Measurements from ENCODE around the gene CLDND2. TPM values are rescaled to one million over a fixed set of nuclear protein-coding genes. Genes with fewer than 3 reads are reported as not detected.
"Not testable (repeated sequence)": the region's sequence is repeated elsewhere in the genome, so short reads cannot be mapped to it uniquely, and the experiment has no call there.

Gene CLDND2
- total and polyA plus RNA-seq, 2 donors (not counting 1 experiment from before 2014, with no cell fraction given) = not detected

- Histone ChIP-seq H3K9ac (ENCODE audit: insufficient read depth, low read length) (no peak overlapping the region), H3K9me3 (ENCODE audit: control insufficient read depth, insufficient read depth, low read depth, low read length) (no peaks in the 10 kb centered on the region), H3K4me3 (replicated peaks in 1 of 4; ENCODE audit: control extremely low read depth in 1 of 4, insufficient read depth in 1 of 4, low read depth in 3 of 4, low read length in 4 of 4) (no peak overlapping the region), H3K36me3 (ENCODE audit: control insufficient read depth, insufficient read depth, low read length) (no peaks in the 10 kb centered on the region), H3K27me3 (ENCODE audit: control insufficient read depth, insufficient read depth, low read length) (no peaks in the 10 kb centered on the region), H3K4me2 (ENCODE audit: extremely low read depth, insufficient read depth, low read length) (no peak overlapping the region), H3K4me1 (ENCODE audit: control insufficient read depth, extremely low read depth, insufficient read depth, low read length) (no peaks in the 10 kb centered on the region), H2AFZ (ENCODE audit: low read length) (no peak overlapping the region), H3K79me2 (ENCODE audit: control insufficient read depth, insufficient read depth, low read length) (no peaks in the 10 kb centered on the region), H3K27ac (ENCODE audit: insufficient read depth, low read length) (no peak overlapping the region), H4K20me1 (ENCODE audit: control insufficient read depth, extremely low read depth, insufficient read depth, low read length) (no peaks in the 10 kb centered on the region)
- no peak for DNase-seq (ENCODE audit: low read depth in 2 of 2)
- TF ChIP-seq CTCF (conservative IDR thresholded peaks at IDR 0.05 in 1 of 2, IDR thresholded peaks at IDR 0.05 in 1 of 2; ENCODE audit: low read depth in 1 of 2, low read length in 2 of 2) (no peak), EZH2 (IDR thresholded peaks at IDR 0.05; ENCODE audit: low read length, missing control alignments) (no peak)
Observed at GRCh38 chr19:51402117-51402516, 33.3 kb upstream of the CLDND2 start.

GRCh38 chr19:51399936-51400335 is 31.1 kb upstream of the CLDND2 start:
- not testable (repeated sequence) for H3K4me3 ChIP-seq (replicated peaks in 1 of 4; ENCODE audit: control extremely low read depth in 1 of 4, insufficient read depth in 1 of 4, low read depth in 3 of 4, low read length in 4 of 4); DNase-seq (ENCODE audit: low read depth in 2 of 2); H3K27ac ChIP-seq (ENCODE audit: insufficient read depth, low read length); H4K20me1 ChIP-seq (ENCODE audit: control insufficient read depth, extremely low read depth, insufficient read depth, low read length); H3K36me3 ChIP-seq (ENCODE audit: control insufficient read depth, insufficient read depth, low read length); H3K4me2 ChIP-seq (ENCODE audit: extremely low read depth, insufficient read depth, low read length); H3K9ac ChIP-seq (ENCODE audit: insufficient read depth, low read length); H3K27me3 ChIP-seq (ENCODE audit: control insufficient read depth, insufficient read depth, low read length); H2AFZ ChIP-seq (ENCODE audit: low read length); H3K79me2 ChIP-seq (ENCODE audit: control insufficient read depth, insufficient read depth, low read length); H3K4me1 ChIP-seq (ENCODE audit: control insufficient read depth, extremely low read depth, insufficient read depth, low read length); H3K9me3 ChIP-seq (ENCODE audit: control insufficient read depth, insufficient read depth, low read depth, low read length)

- H3K9me3 ChIP-seq (ENCODE audit: control insufficient read depth, insufficient read depth, low read depth, low read length) = no peaks in the 10 kb centered on the region
- no peak for DNase-seq (ENCODE audit: low read depth in 2 of 2)
- TF ChIP-seq CTCF (conservative IDR thresholded peaks at IDR 0.05 in 1 of 2, IDR thresholded peaks at IDR 0.05 in 1 of 2; ENCODE audit: low read depth in 1 of 2, low read length in 2 of 2) (no peak), EZH2 (IDR thresholded peaks at IDR 0.05; ENCODE audit: low read length, missing control alignments) (no peak)
Observed at GRCh38 chr19:51399231-51399630, 30.4 kb upstream of the CLDND2 start.

More at GRCh38 chr19:51399231-51399630, 30.4 kb upstream of the CLDND2 start:
- Histone ChIP-seq H3K36me3 (ENCODE audit: control insufficient read depth, insufficient read depth, low read length) (no peaks in the 10 kb centered on the region), H3K27me3 (ENCODE audit: control insufficient read depth, insufficient read depth, low read length) (no peaks in the 10 kb centered on the region), H3K4me1 (ENCODE audit: control insufficient read depth, extremely low read depth, insufficient read depth, low read length) (peaks cover 6% of the 10 kb centered on the region), H3K79me2 (ENCODE audit: control insufficient read depth, insufficient read depth, low read length) (no peaks in the 10 kb centered on the region), H4K20me1 (ENCODE audit: control insufficient read depth, extremely low read depth, insufficient read depth, low read length) (no peaks in the 10 kb centered on the region), H3K4me3 (replicated peaks in 1 of 4; ENCODE audit: control extremely low read depth in 1 of 4, insufficient read depth in 1 of 4, low read depth in 3 of 4, low read length in 4 of 4) (no peak overlapping the region), H3K27ac (ENCODE audit: insufficient read depth, low read length) (no peak overlapping the region), H2AFZ (ENCODE audit: low read length) (no peak overlapping the region), H3K9ac (ENCODE audit: insufficient read depth, low read length) (no peak overlapping the region), H3K4me2 (ENCODE audit: extremely low read depth, insufficient read depth, low read length) (no peak overlapping the region)

Measured in fibroblast of lung (primary cell).